IPS-18a (cell line): ENCODE results near the gene TBKBP1.
A peak's percentile ranks its signal among the peaks of the same experiment; 100 is the strongest.

Experiments
- H3K27ac ChIP-seq: one replicate; pipeline ENCODE4 v1.5.1; 2013; ENCODE audit warnings: low read length
- H3K27me3 ChIP-seq: one replicate; pipeline ENCODE4 v1.6.1; 2013; ENCODE audit warnings: mild to moderate bottlenecking, low read length; ENCODE audit not compliant: control insufficient read depth, insufficient read depth
- H3K36me3 ChIP-seq: one replicate; pipeline ENCODE4 v1.6.1; 2013; ENCODE audit warnings: low read depth, low read length; ENCODE audit not compliant: control insufficient read depth
- H3K4me1 ChIP-seq: one replicate; pipeline ENCODE4 v1.6.1; 2013; ENCODE audit warnings: low read depth, low read length; ENCODE audit not compliant: control insufficient read depth
- H3K4me3 ChIP-seq: one replicate; pipeline ENCODE4 v1.5.1; 2013; ENCODE audit warnings: low read length
- H3K9ac ChIP-seq: one replicate; pipeline ENCODE4 v1.6.1; 2013; ENCODE audit warnings: mild to moderate bottlenecking, low read length, moderate library complexity
- H3K9me3 ChIP-seq: one replicate; pipeline ENCODE4 v1.6.1; 2013; ENCODE audit warnings: low read depth, low read length; ENCODE audit not compliant: control insufficient read depth

The TBKBP1 gene

GRCh38 chr17:47693731-47694580 lies at the start of gene TBKBP1:
TSS of gene TBKBP1 (plus strand) at chr17:47694161. CDS start at chr17:47696113, 1,952 bp downstream.
- H3K9ac ChIP-seq, result peak within 1 kb of the TSS; percentile 53
- no peaks in the 10 kb centered on the region for H3K9me3 ChIP-seq
- no peak within 1 kb of the TSS for H3K27ac ChIP-seq
- no peaks in the 10 kb centered on the region for H3K27me3 ChIP-seq
- peak within 1 kb of the TSS; percentile 80 for H3K4me3 ChIP-seq
- H3K4me1 ChIP-seq, result peaks cover 21% of the 10 kb centered on the region
- H3K36me3 ChIP-seq, result no peaks in the 10 kb centered on the region

GRCh38 chr17:47644324-47644723 lies 49.6 kb upstream of the TBKBP1 start:
- no peak overlapping the region for H3K27ac ChIP-seq
- no peak overlapping the region for H3K4me3 ChIP-seq
- H3K27me3 ChIP-seq, result no peaks in the 10 kb centered on the region
- no peaks in the 10 kb centered on the region for H3K36me3 ChIP-seq
- H3K9ac ChIP-seq, result no peak overlapping the region
- no peaks in the 10 kb centered on the region for H3K4me1 ChIP-seq
- no peaks in the 10 kb centered on the region for H3K9me3 ChIP-seq

- Histone ChIP-seq H3K4me3 (peak within 1 kb of the TSS; percentile 99), H3K9ac (peak within 1 kb of the TSS; percentile 94), H3K27me3 (no peaks in the 10 kb centered on the region), H3K4me1 (peaks cover 17% of the 10 kb centered on the region), H3K36me3 (peaks cover 35% of the 10 kb centered on the region), H3K9me3 (no peaks in the 10 kb centered on the region), H3K27ac (peak within 1 kb of the TSS; percentile 87)
Measured at GRCh38 chr17:47649153-47649971, 44.6 kb upstream of the TBKBP1 start, which contains the start of gene KPNB1. TSS of gene KPNB1 (plus strand) at chr17:47649919. CDS start at chr17:47650245, 326 bp downstream.

- Histone ChIP-seq H3K36me3 (peaks cover 42% of the 10 kb centered on the region), H3K9me3 (no peaks in the 10 kb centered on the region), H3K27me3 (no peaks in the 10 kb centered on the region), H3K4me1 (peaks cover 17% of the 10 kb centered on the region), H3K4me3 (peak overlapping the region; percentile 70), H3K27ac (peak overlapping the region; percentile 39), H3K9ac (peak overlapping the region; percentile 79)
Measured at GRCh38 chr17:47649972-47650524, 43.9 kb upstream of the TBKBP1 start.

- peak overlapping the region; percentile 80 for H3K27ac ChIP-seq
- H3K9me3 ChIP-seq, result no peaks in the 10 kb centered on the region
- H3K27me3 ChIP-seq, result no peaks in the 10 kb centered on the region
- H3K9ac ChIP-seq, result peak overlapping the region; percentile 94
- peaks cover 17% of the 10 kb centered on the region for H3K4me1 ChIP-seq
- peaks cover 50% of the 10 kb centered on the region for H3K36me3 ChIP-seq
- H3K4me3 ChIP-seq, result peak overlapping the region; percentile 94
Measured at GRCh38 chr17:47650525-47651522, 43.1 kb upstream of the TBKBP1 start.

- Histone ChIP-seq H3K27ac (no peak overlapping the region), H3K27me3 (no peaks in the 10 kb centered on the region), H3K9me3 (no peaks in the 10 kb centered on the region), H3K4me3 (peak overlapping the region; percentile 94), H3K9ac (peak overlapping the region; percentile 94), H3K36me3 (peaks cover 58% of the 10 kb centered on the region), H3K4me1 (peaks cover 17% of the 10 kb centered on the region)
Measured at GRCh38 chr17:47651704-47652103, 42.3 kb upstream of the TBKBP1 start.

- Histone ChIP-seq H3K4me3 (peak overlapping the region; percentile 27), H3K4me1 (peaks cover 17% of the 10 kb centered on the region), H3K27me3 (no peaks in the 10 kb centered on the region), H3K36me3 (peaks cover 67% of the 10 kb centered on the region), H3K27ac (no peak overlapping the region), H3K9me3 (no peaks in the 10 kb centered on the region), H3K9ac (no peak overlapping the region)
Measured at GRCh38 chr17:47652570-47652969, 41.4 kb upstream of the TBKBP1 start.

GRCh38 chr17:47653442-47653841 lies 40.5 kb upstream of the TBKBP1 start:
- H3K9me3 ChIP-seq, result no peaks in the 10 kb centered on the region
- peaks cover 17% of the 10 kb centered on the region for H3K4me1 ChIP-seq
- no peak overlapping the region for H3K27ac ChIP-seq
- H3K9ac ChIP-seq, result no peak overlapping the region
- no peak overlapping the region for H3K4me3 ChIP-seq
- peaks cover 76% of the 10 kb centered on the region for H3K36me3 ChIP-seq
- no peaks in the 10 kb centered on the region for H3K27me3 ChIP-seq

GRCh38 chr17:47654991-47655390 lies 39.0 kb upstream of the TBKBP1 start:
- Histone ChIP-seq H3K9ac (no peak overlapping the region), H3K4me3 (no peak overlapping the region), H3K27me3 (no peaks in the 10 kb centered on the region), H3K4me1 (peaks cover 17% of the 10 kb centered on the region), H3K27ac (no peak overlapping the region), H3K36me3 (peaks cover 89% of the 10 kb centered on the region), H3K9me3 (no peaks in the 10 kb centered on the region)

- peaks cover 11% of the 10 kb centered on the region for H3K4me1 ChIP-seq
- no peak overlapping the region for H3K27ac ChIP-seq
- peaks cover 97% of the 10 kb centered on the region for H3K36me3 ChIP-seq
Measured at GRCh38 chr17:47660064-47660492, 33.9 kb upstream of the TBKBP1 start.

More at GRCh38 chr17:47660064-47660492, 33.9 kb upstream of the TBKBP1 start:
- Histone ChIP-seq H3K9ac (no peak overlapping the region), H3K9me3 (no peaks in the 10 kb centered on the region), H3K4me3 (no peak overlapping the region), H3K27me3 (no peaks in the 10 kb centered on the region)
